ELF-1 (cell line): ENCODE measurements around the gene DENND4B.

Experiments used
- DNase-seq: peaks from one replicate; pipeline ENCODE4 v3.0.0-alpha.2; 2016; ENCODE audit warnings: low read depth, low spot score

The DENND4B gene

GRCh38 chr1:153968408-153968807 lies 21.9 kb upstream of the DENND4B start:
- DNase-seq = no peak

- no peak for DNase-seq
Measured at GRCh38 chr1:153968000-153968363, 21.5 kb upstream of the DENND4B start.

- peak; percentile 99 for DNase-seq
Measured at GRCh38 chr1:153967107-153967999, 20.8 kb upstream of the DENND4B start, which contains the start of gene CREB3L4. Gene CREB3L4, plus strand, starts transcription at chr1:153967902. Its CDS starts 624 bp downstream, at chr1:153968526.

- peak; percentile 99 for DNase-seq
Measured at GRCh38 chr1:153963850-153964331, 17.4 kb upstream of the DENND4B start.

DNA sequence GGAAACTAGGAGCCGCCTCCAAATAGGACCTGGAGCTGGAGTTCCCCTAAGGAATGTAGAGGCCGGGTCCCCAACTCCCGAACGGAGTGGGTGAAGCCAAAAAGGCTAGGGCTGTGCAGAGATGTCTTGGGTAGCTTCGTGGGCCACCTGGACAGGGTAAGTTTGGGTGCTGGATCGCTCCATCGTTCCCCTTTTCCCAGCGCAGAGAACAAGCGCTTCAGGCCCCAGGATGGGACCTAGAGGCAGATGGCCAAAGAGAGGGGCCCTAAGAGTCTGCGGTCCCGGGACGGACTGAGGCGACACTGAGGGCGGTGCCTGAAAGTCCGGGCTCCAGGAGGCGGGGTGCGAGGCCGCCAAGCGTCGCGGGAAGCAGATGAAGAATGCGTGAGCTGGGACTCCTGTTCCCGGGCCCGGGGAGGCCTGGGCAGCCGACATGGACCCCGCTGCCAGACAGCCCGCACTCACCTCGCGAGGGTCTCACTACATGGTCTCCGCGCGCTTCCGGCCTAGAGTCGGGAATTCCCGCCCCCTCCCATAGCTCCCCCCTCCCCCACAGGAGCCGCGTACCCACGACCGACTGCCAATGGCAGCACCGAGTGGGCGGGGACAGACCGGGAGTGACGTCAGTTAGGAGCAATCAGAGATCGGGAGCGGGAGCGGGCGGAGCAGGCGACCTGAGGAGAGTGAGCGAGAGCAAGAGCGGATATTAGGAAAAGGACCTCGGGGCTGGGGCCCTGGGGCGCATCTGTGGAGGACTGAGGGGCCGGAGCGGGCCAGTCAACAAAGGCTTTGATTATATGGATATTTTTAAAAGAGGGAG lies 16.7 kb upstream of the DENND4B start, which contains the start of gene SLC39A1:
Gene SLC39A1 (minus strand): TSS at position 508 of the 820 bp plus-strand sequence. CDS start 822 bp downstream, outside the sequence.
- peak; percentile 99 for DNase-seq

GRCh38 chr1:153962088-153963029 lies 15.8 kb upstream of the DENND4B start:
- peak; percentile 56 for DNase-seq

DNA sequence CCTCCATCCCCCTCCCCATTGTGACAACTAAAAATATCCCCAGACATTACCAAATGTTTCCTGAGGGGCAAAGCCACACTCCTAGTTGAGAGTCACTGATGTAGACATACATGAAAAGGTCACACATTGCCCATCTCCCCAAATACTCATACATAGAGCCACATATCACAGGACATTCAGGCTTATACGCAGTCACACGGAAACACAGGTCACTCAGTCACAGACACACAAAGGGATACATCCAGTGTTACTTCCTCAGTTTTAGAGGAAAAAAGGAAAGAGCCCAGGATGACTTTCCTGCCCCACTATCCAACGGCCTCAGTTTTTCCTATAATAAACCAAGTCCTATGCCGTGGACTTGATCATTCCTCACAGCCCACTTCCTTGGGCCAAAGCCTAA lies 14.9 kb upstream of the DENND4B start:
- no peak for DNase-seq

DNA sequence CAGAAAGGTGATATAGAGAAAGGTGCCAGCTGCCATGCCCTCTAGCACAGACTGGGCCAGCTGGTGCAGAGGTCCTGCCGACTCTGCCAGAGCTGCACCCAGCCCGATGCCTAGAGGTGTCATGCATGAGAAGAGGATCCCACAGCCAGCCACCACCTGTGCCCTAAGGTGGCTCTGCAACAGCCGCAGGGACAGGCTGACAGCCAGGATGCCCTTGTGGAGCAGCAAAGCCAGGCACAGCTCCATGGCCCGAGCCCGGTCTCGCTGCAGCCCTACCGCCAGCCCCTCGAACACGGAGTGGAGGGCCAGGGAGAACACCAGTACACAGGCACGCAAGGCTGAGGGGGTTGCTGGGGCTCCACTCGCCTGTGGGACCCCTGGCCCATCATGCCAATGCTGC lies 13.7 kb upstream of the DENND4B start:
- DNase-seq = no peak

DNA sequence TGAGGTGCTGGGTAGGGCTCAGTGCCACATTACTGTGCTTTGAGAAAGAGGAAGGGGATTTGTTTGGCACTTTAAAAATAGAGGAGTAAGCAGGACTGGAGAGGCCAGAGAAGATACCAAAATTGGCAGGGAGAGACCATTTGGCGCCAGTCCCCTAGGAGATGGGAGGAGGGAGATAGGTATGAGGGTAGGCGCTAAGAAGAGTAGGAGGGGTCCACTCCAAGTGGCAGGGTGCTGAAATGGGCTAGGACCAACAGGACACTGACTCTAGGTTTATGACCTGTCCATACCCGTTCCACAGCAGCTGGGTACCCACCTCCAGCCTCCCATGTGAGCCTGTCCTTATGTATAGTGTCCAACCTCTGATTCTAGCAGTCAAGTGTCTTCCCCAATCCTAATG lies 12.9 kb upstream of the DENND4B start:
- peak; percentile 29 for DNase-seq

DNA sequence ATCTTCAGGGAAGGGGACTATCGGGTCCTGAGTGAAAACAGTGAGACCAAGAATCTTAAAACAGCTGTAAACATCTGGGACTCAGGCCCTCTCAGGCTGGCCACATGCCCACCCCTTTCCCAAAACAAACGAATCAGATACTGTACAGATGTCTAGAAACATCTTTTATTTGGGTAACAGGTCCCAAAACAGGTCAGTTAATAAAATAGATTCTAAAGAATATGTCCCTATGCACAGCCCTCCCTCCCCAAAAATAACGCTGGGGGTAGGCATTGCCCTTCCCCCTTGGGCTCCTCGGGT lies 12.4 kb upstream of the DENND4B start:
- DNase-seq = no peak

- DNase-seq = peak; percentile 99
Measured at GRCh38 chr1:153958111-153958960, 11.8 kb upstream of the DENND4B start, which contains the start of gene CRTC2. Gene CRTC2, minus strand, starts transcription at chr1:153958612. Its CDS starts 115 bp downstream, at chr1:153958497.

DNA sequence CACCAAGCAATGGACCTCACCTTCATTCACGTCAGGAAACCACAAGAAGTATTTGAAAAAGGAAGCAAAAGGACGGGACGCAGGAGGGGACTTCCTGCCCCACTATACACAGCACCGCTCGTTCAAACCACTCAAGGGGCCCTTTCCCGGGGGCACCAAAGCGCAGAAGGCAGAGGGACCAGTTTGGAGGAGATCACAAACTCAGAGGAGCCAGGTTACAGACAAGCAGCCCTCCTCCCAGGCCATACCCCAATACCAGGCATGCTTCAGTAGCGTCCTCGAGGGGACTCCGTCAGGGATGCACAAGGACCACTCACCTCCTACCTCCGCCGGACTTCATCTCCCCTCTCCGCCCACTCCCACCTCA lies 11.2 kb upstream of the DENND4B start:
- DNase-seq = no peak

DNA sequence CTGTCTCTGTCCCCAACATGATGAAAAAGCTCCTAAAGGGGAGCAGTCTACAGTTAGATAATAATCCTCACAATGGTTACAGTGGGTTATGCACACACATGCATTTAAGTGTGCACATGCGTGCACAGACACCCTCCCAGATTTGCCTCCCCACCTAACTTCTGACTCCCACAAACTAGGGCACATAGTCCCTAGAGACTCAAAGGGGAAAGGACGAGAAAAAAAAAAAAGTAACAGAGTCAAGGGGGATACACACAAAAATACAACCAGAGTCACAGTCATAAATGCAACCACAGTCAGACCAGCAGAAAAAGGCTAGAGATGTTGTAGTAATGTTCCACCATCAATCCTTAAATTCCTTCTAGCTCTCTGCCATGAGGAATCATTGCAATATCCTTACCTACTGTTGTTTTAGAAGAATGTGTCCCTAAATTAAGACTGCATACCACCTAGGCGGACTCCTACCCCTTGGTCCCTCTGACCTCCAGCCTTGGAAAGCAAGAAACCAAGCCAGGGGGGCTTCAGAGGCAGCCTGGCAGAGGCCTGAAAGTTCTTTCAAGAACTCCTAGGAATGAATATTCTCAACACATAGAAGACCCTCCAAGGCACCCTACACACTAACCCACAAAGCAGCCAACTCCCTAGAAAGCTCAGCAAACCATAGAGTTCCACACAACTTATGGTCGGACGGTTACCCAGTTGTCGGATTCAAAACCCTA lies 10.6 kb upstream of the DENND4B start:
- no peak for DNase-seq

DNA sequence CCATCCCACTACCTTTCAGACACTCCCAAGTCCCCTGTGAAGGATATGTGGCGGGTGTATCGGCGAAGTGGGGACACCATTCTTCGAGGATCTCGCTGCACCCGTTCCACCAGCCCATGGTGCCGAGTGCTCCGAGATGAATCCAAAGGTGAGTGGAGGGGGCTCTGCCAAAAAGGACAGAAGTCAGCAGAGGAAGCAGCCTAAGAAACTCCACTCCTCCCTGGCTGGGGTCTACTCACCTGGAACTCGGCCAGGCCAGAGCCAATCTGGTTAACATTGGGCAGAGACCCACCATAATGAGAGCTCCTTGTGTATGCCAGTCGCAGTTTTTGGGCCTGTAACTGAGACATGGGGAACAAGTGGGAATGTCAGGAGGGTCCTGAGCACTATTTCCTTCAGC lies 8.3 kb upstream of the DENND4B start:
- no peak for DNase-seq

GRCh38 chr1:153953859-153954365 lies 7.4 kb upstream of the DENND4B start:
- no peak for DNase-seq

- no peak for DNase-seq
Measured at GRCh38 chr1:153951801-153952200, 5.3 kb upstream of the DENND4B start.

DNA sequence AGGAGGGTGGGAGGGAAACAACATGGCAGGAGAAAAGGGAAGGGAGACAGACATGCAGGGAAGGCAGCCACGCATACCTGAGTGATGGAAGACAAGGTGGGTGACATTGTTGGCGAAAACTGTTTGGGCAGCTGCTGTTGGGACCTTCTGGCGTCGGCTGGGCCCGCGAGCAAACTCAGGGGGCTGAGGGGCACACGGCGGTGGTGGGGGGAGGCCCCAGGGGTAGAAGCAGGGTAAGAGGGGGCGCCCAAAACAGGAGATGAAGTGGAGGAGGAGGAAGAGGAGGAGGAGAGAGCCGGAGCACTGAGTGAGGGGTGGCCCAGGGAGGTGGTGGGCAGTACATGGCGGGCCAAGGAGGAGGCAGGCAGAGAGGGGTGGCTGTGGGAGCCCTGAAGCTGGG lies 4.7 kb upstream of the DENND4B start:
- no peak for DNase-seq

DNA sequence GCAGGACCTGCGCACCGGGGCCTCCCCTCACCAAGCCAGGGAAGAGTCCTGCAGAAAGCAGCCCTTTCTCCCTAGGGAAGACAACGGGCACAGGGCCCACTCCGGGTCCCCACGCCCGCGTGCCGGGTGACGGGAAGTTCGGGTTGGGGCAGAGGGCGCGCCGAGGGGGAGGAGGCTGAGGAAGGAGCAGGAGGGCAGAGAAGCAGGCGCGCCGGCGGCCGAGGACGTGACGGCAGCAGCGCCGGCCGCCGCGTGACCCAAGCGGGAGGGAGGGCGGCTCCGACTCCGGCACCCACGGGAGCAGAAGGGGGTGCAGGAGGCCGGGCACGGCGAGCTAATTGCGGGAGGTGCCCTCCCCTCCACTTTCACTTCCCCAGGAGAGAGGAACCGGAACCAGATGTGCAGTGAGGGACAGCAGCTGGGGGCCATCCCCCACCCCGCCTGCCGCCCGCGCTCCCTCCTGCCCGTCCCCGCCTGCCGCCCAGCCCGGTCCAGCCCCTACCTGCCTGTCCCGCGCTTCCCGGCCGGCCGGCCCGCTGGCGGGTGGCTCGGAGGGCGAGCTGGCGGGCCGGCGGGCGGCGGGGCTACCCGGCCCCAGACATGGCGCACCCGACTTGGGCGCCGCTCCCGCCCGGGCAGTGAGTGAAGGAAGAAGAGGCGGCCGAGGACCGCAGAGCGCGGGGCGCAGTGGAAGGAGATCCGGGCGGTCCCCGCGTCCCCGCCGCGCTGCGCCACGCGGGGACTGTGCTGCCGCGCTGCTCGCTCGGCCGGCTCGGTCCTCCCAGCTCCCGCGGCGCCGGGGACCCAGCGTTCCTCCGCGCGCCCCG lies 510 bp downstream of the DENND4B start:
- DNase-seq = peak; percentile 60
